ENCODE results near the gene EXOSC2.

Gene EXOSC2, protein sequence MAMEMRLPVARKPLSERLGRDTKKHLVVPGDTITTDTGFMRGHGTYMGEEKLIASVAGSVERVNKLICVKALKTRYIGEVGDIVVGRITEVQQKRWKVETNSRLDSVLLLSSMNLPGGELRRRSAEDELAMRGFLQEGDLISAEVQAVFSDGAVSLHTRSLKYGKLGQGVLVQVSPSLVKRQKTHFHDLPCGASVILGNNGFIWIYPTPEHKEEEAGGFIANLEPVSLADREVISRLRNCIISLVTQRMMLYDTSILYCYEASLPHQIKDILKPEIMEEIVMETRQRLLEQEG

DNA sequence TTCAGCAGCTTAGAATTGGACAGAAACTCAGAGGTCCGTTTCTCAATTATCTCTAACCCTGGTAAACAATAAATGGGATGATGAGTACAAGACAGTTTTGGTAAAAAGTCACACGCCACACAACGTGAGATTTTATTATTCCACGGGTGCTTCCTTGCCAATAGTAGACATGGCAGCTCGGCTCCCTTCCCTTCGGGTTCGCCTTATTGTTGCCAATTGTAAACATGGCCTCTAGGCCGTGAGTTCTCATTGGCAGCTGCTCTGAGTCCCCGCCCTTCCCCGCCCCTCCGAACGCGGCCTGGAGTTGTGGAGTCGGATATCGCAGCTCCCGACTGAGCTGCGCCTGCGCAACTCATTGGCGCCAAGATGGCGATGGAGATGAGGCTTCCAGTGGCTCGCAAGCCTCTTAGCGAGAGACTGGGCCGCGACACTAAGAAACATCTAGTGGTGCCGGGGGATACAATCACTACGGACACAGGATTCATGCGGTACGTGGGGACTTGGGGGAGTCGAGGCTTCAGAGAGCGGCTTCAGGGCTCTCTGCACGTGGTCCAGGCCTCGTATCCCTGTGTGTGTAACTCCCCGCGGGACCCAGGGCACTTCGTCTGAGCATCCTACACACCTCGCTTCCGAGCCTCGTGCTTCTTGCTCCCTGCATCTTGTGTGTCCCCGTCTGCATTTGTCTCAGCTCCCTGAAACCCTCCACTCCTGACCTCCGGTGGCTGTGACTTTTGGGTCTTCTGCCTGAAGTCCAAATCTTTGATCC, at the start of gene EXOSC2:
Gene EXOSC2 (plus strand): TSS at position 355 of the 766 bp plus-strand sequence. CDS start 12 bp downstream, at position 367.
- peak; percentile 95 for DNase-seq

GRCh38 chr9:130651221-130651620, 42.4 kb upstream of the EXOSC2 start:
- no peak for DNase-seq

DNA sequence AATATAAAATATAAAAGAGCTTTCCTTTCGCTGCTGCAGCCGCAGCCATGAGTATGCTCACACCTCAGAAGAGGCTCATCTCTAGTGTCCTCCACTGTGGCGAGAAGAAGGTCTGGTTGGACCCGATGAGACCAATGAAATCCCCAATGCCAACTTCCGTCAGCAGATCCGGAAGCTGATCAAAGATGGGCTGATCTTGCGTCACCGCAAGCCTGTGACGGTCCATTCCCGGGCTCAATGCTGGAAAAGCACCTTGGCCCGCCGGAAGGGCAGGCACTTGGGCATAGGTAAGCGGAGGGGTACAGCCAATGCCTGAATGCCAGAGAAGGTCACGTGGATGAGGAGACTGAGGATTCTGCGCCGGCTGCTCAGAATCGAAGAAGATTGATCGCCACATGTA, 41.8 kb upstream of the EXOSC2 start:
- DNase-seq, result no peak

DNA sequence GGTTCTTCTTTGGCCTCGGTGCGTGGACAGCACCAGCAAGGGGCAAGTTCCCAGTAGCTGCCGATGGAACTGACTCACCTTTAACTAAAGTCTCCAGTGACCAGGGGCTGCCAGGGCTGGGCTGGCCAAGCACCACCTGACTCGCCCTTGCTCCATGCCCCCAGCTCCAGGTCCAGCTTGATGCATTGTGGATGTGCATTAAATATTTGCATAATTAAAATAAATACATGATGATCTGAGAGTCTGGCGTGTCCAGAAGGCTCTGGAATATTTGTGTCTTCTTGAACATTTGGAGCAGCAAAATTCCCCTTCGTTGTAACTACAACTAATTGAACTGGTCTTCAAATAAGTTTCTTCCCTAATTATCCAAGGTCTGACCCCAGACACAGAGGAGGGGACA, 38.7 kb upstream of the EXOSC2 start:
- no peak for DNase-seq

- DNase-seq, result no peak
Observed at GRCh38 chr9:130658893-130659698, 34.5 kb upstream of the EXOSC2 start.

GRCh38 chr9:130659699-130660248, 33.8 kb upstream of the EXOSC2 start:
- no peak for DNase-seq

DNA sequence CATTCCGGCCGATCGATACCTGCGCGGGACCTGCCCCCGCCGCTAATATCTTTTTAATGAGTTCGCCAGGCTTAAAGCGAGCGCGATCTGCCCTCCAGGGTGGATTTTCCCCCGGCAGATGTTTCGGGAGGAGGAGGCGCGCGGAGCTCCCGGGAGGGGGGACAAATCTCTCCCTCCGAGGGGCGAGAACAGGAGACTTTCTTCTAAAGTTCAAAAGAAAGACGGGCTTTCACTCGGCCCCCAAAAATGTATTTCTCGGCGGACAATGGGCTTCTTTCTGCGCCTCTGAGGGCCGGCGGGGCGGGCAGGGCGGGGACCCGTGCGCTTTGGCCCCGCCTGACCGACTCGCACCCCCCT, 33.3 kb upstream of the EXOSC2 start:
- DNase-seq, result no peak

DNA sequence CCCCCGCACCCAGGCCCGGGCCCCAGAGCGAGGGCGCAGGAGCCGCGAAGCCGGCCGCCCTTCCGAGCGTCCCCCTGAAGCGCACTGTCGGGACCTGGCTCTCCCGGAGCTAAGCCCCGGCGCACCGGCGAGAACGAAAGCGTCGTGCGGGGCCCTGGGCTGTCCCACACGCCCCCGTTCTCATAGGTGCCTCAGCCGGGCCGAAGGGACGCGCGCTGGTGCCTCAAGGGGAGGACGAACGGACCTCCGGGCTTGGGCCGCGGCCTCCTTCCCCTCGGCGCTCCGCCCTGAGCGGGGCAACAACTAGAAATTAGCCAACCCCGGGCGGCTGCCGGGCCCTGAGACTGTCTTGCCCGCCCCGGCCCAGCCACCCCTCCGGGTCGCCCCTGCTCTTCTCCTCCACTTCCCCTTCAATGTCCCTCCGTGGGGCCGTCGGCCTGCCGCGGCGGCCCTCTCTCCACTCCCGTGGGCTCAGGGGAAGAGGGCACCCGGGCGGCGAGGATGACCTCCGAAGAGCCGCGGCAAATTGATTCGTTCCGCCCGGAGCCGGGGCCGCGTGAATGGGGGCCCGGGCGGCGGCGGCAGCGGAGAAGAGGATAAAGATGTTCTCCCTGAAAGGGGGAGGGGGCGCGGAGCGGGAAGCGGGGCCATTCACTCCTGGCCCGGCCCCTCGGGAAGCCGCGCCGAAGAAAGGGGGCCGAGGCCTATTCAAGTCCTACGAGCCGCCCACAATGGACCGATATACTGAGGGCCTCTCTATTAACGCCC, 32.7 kb upstream of the EXOSC2 start:
- DNase-seq, result no peak

DNA sequence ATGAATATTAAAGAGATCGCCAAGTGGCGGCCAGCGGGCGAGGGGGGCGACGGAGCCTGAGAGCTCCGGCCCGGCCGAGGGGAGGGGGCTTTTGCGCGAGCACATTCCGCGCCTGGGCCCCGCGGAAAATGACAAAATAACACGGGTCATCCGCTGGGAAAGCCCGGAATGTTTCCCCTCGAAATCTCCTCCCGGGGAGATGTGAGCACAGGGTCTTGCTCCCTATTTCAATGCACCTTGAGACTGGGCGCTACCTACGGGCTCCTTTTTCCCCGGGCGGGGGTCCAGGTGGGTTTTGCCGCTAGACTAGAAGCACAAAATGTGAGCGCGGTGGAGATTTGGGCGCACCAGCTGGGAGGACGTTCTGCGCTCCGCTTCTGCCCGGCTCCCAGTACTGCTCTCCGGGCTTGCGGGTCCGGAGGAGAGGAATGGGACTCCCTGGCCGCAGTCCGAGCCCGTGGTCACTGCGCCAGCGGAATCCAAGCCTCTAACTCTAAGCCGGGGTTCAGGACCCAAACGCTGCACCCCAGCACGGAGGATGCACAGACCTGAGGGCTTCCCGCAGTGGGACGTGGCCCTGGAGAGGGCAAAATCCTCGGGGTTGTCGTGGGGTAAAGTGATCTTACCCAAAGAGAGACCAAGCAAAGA, 32.0 kb upstream of the EXOSC2 start:
- no peak for DNase-seq

DNA sequence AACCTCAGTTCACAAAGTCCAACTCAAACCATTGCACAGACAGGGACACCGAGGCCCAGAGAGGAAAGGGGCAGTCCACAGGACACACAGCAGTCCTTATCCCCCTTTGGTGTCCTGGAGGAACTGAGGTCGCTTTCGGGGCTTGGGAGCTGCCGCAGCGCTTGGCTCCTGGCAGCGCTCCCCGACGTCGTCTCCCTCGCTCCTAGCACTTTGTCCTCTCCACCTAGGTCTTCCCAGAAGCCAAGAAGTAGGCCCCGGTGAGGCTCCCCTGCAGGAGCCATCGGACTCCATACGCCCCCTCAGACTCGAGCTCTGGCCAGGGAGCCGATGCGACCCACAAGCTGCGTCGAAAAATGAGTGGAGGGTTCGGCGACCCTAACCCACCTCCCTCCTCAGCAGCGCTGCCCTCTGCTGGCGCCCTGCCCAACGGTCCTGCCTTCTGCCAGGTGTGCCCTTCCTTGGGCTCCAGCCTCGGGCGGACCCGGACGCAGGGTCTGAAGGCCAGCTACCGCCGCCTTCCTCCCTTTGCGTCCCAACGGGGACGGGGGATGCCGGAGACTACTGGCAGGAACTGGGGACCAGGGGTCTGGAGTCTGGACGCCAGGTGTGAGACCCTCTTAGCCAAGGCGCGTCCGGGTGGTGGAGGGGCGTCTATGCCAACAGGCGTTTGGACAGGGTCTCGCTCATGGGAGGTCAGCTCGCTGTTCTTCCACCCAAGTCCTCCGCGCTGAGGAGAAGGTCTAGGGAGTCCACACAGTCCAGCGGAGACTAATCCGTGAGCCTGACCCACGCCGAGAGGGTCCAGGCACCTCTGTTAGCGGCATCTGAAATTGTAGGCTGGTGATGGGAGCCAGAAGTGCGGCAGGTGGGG, 31.2 kb upstream of the EXOSC2 start:
- DNase-seq, result no peak

DNA sequence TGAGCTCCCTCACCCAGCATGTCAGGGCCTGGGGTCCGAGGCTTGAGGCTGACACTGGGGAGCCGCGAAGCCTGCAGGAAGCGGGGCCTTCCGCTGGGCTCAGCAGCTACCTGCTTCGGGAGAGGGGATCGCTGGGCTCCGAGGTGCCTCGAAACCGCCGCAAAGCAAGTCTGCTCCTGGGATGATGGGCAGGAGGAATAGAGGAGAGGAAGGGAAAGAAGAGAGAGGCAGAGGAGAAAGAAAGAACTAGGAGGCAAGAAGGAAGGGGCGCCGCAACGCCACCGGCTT, 30.7 kb upstream of the EXOSC2 start:
- no peak for DNase-seq

GRCh38 chr9:130663258-130663976, 30.2 kb upstream of the EXOSC2 start:
- no peak for DNase-seq

DNA sequence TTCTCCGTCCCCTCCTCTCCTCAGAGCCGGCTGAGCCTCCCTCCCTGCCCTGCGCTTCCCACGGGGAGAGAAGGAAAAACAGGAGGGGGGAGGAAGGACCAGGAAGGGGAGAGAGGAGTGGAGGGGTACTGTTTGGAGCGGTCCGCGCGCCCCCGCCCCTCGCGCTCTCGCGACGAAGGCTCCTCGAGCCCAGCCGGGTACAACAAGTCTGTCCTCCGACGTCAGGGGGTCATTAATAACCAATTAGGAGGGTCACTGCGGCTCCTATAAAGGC, 29.7 kb upstream of the EXOSC2 start:
- no peak for DNase-seq

DNA sequence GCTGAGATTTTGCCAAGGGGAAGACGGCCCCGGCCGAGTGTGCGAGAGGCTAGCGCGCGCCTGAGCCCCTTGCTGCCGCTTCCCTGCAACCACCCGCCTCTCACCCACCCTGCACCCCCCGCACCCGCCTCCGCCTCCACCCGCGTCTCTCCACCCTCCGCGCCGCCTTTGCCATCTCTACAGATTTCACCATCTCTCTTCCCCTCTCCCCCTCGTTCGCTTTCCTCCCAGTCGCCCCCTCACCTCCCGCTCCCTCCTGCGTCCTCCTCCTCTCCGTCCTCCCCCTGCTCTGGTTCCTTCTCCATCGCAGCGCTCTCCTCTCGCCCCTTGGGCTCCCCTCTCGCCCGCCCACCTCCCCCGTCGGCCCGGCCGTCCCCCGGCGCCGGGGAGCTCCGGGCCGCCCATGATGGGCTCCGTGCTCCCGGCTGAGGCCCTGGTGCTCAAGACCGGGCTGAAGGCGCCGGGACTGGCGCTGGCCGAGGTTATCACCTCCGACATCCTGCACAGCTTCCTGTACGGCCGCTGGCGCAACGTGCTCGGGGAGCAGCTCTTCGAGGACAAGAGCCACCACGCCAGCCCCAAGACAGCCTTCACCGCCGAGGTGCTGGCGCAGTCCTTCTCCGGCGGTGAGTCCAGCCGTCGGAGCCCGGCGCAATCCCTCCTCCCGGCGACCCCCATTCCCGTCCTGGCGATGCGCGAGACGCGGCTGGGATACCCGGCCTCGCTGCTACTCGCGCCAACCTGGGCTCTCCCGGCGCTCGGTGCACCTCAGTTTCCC, 29.1 kb upstream of the EXOSC2 start, which contains the start of gene PRDM12:
Gene PRDM12 (plus strand): TSS at position 344 of the 778 bp plus-strand sequence. CDS start 60 bp downstream, at position 404.
- DNase-seq, result no peak

GRCh38 chr9:130665029-130665430, 28.6 kb upstream of the EXOSC2 start:
- no peak for DNase-seq

- no peak for DNase-seq
Observed at GRCh38 chr9:130665431-130666392, 27.9 kb upstream of the EXOSC2 start.

DNA sequence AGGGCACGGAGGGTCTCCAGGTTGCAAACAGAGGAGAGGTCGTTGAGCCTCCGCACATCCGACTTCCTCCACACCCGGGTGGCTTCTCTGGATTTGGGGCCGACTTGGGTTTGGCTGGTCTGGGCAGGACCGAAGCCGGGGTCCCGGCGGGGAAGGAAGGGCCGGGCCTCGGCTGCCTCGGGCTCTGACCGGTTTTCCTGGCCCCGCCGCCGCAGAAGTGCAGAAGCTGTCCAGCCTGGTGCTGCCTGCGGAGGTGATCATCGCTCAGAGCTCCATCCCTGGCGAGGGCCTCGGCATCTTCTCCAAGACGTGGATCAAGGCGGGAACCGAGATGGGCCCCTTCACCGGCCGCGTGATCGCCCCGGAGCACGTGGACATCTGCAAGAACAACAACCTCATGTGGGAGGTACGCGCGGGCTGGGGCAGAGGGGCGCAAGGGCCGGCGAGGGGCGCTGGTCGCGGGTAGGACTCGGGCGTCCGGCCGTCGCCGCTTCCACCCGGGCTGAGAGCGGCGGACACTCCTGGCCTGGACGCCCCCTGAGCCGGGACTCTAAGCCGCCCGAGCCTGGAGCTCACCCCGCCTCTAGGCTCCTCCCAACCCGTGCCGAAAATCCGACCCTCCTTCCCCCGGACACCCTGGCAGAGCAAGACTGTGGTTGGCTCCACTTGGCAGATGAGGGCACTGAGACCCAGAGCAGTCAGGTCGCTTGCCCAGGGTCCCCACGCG, 27.0 kb upstream of the EXOSC2 start:
- no peak for DNase-seq

DNA sequence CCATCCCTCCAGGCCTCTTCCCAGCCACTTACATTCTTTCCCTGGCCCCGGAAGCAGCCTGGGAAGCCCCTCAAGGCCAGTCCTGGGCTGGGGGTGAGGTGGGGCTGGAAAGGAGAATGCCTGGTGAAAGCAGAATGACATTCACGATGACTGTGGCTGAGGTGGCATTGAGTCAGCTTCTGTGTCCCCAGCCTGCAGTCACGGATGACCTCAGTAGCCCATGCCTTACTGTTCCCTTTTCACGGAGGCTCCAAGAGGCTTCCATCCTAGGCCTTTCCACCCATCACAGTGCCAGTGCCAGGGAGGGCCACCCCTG, 26.5 kb upstream of the EXOSC2 start:
- no peak for DNase-seq
